HG03354 (cell line): ENCODE data around the gene PPM1H.

Experiments used
- ATAC-seq: cut with Tn5 transposase; IDR thresholded peaks from one replicate; pipeline ENCODE4 v1.9.1; 2021; ENCODE audit warnings: mild to moderate bottlenecking; ENCODE audit not compliant: unreplicated experiment, poor library complexity, severe bottlenecking

The PPM1H gene

DNA sequence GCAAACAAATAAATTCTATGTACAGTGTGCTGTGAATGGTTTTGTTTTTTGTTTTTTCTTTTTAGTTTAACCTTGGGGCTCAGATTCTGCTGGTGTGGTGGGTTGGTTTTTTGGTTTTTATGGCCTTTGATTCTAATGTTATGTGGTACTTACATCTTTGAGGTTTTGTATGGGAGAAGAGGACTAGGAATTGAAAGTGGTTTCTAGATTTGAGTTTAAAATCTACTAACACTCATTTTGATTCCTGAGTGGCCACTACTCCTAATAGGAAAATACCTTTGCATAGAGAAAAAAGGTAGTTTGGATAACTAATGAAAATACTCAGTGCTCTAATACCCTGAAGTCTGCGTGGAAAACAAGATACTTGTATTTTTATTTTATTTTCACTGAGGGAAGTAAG is 330.6 kb downstream of the PPM1H start:
- no peak for ATAC-seq

DNA sequence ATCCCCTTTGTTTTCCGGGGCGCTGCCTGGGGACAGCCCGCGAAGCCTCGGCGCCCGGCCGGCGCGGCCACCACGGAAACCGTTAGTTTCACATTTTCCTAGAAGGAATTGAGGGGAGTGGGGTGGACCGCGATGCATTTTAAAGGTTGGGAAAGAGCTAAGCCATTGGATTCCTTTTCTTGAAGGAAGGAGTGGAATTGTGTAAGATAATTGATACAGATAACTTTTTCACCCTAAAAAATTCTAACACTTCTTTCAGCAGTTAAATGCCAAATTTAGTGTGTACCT is 331.2 kb downstream of the PPM1H start:
- no peak for ATAC-seq

DNA sequence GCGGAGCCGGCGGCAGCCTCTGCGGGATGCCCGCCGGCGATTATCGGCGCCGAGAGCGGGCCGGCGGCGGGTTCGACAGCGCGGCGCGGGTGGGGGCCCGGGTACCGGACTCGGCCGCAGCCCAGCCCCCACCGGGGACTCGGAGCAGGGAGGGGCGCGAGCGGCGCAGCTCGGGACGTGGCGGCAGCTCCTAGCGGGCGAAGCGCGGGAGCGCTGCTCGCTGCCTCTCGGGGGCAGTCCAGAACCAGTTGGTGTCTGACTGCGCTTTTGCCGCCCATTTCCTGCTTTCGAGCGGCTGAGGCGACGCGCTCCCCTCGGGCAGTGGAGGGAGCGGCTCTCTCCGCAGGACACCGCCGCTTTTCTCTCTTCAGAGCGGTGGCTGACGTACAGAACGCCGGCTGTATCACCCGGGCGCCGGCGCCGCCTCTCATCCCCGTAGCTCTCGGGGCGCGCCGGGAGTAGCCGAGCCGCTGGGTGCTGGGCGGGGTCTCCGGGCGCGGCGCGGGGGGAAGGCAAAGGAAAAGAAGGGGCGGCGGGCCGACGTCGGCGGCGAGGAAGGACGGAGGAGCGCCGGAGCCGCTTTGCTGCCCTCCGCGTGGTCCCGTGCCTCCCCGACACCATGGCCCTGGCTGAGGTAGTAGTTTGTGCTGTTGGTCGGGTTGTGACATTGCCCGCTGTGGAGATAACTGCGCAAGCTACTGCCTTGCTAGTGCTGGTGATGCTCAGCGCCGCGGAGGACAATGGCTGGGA is 331.7 kb downstream of the PPM1H start:
- ATAC-seq = peak; percentile 73

DNA sequence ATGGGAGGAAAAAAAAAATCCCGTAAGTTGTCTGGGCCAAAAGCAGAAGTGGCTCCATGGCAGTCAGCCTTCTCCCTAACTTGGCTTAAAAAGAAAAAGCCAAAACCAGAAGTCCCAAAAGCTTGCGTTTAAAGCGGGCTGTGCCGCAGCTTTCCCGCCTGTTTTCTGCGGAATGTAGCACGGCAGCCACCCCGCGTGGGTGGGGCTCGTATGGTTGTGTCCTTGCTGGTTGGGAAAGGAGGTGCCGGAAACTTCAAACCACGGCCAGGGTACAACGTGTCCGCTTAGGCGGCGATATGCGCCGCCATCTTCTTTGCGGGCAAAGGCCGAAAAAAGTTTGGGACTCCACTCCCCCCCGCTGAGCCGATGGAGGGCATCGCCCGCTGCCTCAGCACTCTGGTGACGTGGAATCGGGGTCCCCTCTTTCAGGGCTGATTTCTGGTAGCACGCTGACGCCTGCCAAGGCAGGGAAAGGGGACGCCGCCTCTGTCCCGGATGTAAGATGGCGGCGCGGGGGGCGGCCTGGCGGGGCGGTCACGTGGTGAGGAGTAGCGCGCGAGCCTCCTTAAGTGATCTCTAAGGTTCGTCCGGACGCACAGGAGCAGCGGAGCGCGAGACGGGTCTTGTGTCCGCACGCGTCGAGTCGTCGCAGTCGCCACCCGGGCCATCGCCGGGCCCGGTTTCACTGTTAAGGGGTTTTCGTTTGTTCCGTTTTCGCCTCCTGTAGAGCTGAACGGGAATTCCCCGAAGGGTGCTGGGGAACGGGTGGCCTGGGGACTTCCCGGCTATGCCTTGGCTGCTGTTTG is 332.5 kb downstream of the PPM1H start:
- ATAC-seq = peak; percentile 70

DNA sequence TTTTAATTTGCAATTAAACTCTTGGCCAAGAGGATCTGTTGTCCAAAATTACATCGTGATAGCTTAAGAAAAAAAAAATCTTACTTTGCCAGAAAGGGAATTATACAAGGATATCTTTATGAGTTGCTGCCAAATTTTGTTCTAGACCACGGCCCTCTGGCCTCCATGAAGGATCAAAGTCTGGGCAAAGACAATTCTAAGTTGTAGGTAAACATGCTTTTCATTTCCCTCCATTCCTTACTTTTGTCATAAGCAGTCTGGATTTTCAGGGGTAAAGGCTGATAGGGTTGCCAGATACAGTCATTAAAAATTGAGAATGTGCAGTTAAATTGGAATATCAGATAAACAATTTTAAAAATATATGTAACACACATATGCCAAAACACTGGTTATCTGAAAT is 333.2 kb downstream of the PPM1H start:
- ATAC-seq = no peak

DNA sequence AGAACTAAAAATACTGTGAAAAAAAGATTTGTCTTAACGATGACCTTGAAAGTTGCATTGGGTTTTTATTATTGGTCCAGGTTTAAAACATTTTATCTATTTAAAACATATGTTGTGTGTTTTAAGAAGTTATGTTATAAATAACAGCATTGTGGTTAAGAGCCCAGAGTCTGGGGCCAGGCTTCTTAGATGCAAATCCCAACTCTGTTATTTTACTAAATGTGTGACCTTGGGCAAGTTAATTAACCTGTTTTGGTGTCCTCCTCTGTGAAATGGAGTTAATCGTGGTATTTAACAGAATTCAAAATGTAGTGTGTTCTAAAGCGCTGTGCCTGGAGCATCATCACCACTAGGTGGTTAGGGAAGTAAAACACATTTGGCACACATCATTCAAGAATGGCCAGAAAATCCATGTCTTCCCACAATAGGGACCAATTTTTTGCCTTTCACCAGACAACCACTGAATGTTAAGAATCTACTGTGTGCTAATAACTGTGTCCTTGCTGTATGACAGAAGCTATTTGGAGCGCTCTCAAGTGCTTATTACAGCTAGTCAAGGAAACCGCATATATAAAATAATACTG is 335.0 kb downstream of the PPM1H start:
- ATAC-seq = no peak

DNA sequence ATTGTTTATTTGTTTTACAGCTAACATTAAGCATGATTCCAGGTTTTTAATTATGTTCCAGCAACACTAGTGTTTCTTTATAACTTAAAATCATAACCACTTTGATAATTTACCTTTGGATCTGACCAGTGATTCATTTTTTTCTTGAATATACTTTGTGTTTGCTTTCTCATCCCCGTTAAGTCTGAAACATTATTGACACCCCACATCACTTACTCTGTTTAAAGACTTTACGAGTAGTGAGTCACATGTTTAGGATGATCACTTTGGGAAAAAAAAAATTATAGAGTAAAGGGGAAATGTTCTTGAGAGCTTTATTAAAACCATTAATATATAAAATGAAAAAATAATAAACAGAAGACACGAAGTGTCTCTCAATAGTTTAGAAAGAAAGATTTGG is 336.1 kb downstream of the PPM1H start:
- no peak for ATAC-seq

DNA sequence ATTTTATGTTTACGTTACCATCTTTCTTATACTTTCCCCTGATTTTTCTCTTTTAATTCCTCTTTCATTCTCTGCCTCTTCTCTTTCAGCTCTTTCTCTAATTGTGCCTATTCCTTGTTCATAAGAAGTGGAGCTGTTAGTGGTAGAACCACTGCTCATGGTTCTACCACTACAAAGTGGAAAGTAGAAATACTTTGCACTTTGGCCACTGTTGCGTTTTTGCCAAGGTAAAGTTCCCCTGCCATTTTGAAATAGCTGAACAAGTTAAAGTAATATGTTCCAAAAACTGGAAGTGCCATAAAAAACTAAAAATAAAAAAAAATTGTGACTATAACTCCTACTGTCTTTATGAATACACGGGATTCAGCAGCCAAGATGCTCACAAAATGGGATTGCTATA is 337.7 kb downstream of the PPM1H start:
- no peak for ATAC-seq
